ENCODE measurements around the gene DHX58. TPM values are rescaled to one million over a fixed set of nuclear protein-coding genes. Genes with fewer than 3 reads are reported as not detected.

The DHX58 gene
- total RNA-seq, 1 donor from 2014 or later, result 3.1 TPM

GRCh38 chr17:42104264-42104663 lies 8.2 kb downstream of the DHX58 start:
- TF ChIP-seq, protein P1, sequence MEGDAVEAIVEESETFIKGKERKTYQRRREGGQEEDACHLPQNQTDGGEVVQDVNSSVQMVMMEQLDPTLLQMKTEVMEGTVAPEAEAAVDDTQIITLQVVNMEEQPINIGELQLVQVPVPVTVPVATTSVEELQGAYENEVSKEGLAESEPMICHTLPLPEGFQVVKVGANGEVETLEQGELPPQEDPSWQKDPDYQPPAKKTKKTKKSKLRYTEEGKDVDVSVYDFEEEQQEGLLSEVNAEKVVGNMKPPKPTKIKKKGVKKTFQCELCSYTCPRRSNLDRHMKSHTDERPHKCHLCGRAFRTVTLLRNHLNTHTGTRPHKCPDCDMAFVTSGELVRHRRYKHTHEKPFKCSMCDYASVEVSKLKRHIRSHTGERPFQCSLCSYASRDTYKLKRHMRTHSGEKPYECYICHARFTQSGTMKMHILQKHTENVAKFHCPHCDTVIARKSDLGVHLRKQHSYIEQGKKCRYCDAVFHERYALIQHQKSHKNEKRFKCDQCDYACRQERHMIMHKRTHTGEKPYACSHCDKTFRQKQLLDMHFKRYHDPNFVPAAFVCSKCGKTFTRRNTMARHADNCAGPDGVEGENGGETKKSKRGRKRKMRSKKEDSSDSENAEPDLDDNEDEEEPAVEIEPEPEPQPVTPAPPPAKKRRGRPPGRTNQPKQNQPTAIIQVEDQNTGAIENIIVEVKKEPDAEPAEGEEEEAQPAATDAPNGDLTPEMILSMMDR (IDR thresholded peaks at IDR 0.05; ENCODE audit: borderline replicate concordance), result no peak
- H3K36me3 ChIP-seq, result peaks cover 19% of the 10 kb centered on the region
- no peaks in the 10 kb centered on the region for H3K27me3 ChIP-seq (ENCODE audit: low read depth)
- H3K4me1 ChIP-seq, result peaks cover 7% of the 10 kb centered on the region
- no peaks in the 10 kb centered on the region for H3K9me3 ChIP-seq (replicated peaks)
- no peak overlapping the region for H3K4me3 ChIP-seq
- H3K27ac ChIP-seq (replicated peaks), result no peak overlapping the region
- intact Hi-C loops (cut with micrococcal nuclease), result no loop called here
- DNase-seq, result no peak

GRCh38 chr17:42103221-42103954 lies 9.1 kb downstream of the DHX58 start:
- Histone ChIP-seq H3K4me1 (peaks cover 7% of the 10 kb centered on the region), H3K27ac (replicated peaks) (no peak overlapping the region), H3K36me3 (peaks cover 10% of the 10 kb centered on the region), H3K4me3 (no peak overlapping the region), H3K9me3 (replicated peaks) (no peaks in the 10 kb centered on the region), H3K27me3 (ENCODE audit: low read depth) (peaks cover 3% of the 10 kb centered on the region)
- intact Hi-C loops (cut with micrococcal nuclease), result no loop called here
- TF ChIP-seq, protein P1 (IDR thresholded peaks at IDR 0.05; ENCODE audit: borderline replicate concordance), result no peak
- no peak for DNase-seq

DNA sequence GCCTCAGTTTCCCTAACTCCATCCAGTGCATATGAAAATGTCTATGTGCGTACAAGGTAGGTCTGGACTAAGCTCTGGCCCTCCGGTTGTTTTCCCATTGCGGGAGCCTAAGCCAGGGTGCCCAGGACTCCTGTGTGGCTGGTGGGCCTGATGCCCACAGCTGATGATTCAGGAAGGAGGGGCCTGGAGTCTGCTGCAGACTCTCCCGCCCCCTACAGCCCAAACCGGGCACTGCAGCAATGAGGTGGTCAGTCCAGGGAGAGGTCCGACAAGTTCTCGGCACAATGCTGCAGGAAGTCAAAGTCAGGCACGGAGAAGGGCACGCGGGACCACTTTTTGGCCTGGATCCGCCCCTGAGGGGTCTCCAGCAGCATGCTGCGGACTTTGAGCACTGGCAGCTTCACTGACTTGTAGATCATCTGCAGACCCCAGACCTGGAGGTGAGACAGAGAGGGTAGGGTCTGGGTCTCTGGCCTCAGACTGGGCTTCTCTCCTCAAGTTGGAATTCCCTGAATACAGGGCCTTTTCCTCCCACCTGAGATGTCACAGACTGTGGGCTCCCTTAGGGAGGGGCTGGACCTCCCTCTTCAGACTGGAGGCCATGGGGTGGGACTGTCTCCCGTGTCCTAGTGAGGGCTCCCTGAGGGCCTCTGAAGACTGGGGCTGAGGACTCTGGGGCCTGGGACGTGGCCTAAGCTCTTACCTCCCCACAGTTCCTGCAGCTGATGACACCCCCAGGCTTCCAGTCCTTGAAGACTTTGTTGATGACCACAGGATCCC lies 10.8 kb downstream of the DHX58 start:
- H3K27ac ChIP-seq (replicated peaks), result no peak overlapping the region
- peaks cover 13% of the 10 kb centered on the region for H3K4me1 ChIP-seq
- peaks cover 20% of the 10 kb centered on the region for H3K27me3 ChIP-seq (ENCODE audit: low read depth)
- TF ChIP-seq, protein P1 (IDR thresholded peaks at IDR 0.05; ENCODE audit: borderline replicate concordance), result peak; percentile 87
- intact Hi-C loops (cut with micrococcal nuclease), result no loop called here
- H3K36me3 ChIP-seq, result peaks cover 5% of the 10 kb centered on the region
- no peak overlapping the region for H3K4me3 ChIP-seq
- no peaks in the 10 kb centered on the region for H3K9me3 ChIP-seq (replicated peaks)
- DNase-seq, result peak; percentile 74

GRCh38 chr17:42098730-42099399 lies 13.6 kb downstream of the DHX58 start:
- Histone ChIP-seq H3K36me3 (no peaks in the 10 kb centered on the region), H3K27me3 (ENCODE audit: low read depth) (peaks cover 42% of the 10 kb centered on the region), H3K4me1 (peaks cover 13% of the 10 kb centered on the region), H3K9me3 (replicated peaks) (no peaks in the 10 kb centered on the region), H3K4me3 (no peak overlapping the region), H3K27ac (replicated peaks) (no peak overlapping the region)
- intact Hi-C loops (cut with micrococcal nuclease), result no loop called here
- TF ChIP-seq, protein P1 (IDR thresholded peaks at IDR 0.05; ENCODE audit: borderline replicate concordance), result no peak
- DNase-seq, result no peak

All from left ventricle myocardium inferior (tissue), 1 donor.